ENCODE results near the gene ZDHHC7. TPM values are rescaled to one million over a fixed set of nuclear protein-coding genes. Genes with fewer than 3 reads are reported as not detected.
A peak's percentile ranks its signal among the peaks of the same experiment; 100 is the strongest.

Gene ZDHHC7
- total and polyA plus RNA-seq, 9 of the 15 experiments (the other 6 are each of a cell fraction or from before 2014, with no cell fraction given) = 1.7 to 49.7 (median 37.4) TPM

DNA sequence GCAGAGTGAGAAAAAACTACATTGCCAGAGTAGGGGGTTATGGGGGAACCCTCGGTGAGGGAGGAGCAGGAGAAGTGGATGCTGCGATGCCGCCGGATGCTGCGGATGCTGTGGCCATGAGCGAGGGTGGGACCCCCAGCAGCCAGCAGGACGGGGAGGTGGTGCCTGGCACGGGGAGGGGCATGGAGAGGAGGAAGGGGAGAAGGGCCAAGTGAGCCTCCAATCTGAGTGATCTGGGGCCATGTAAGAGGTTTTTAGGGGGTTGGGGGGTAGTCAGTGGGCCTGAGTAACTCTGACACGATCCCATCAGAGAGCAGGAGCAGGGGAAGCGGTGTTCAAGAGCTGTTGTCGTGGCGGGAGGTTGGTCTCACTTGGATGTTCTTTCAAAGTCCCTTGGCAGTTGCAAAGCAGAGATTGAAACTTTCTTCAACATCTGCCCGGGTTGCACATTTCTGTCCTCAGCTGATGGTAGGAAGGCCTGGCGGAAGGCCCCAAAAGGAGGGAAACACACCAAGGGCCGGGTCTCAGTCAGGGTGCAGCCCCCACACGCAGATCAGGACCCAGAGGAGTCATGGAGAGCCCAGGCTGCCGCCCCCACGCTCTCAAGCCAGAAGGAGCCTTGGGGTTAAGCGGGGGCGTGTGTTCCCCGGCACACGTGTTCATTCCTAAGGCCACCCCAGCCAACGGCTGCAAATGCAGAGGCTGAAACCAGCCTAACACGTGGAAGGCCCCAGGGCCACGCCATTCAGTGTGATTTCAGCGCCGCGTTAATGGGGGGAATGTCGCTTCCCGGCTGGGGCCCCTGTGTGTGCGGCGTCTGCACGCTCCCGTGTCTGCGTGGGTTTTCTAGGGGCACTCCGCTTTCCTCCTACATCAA lies 81.7 kb downstream of the ZDHHC7 start (continued):
- TF ChIP-seq, protein P1, sequence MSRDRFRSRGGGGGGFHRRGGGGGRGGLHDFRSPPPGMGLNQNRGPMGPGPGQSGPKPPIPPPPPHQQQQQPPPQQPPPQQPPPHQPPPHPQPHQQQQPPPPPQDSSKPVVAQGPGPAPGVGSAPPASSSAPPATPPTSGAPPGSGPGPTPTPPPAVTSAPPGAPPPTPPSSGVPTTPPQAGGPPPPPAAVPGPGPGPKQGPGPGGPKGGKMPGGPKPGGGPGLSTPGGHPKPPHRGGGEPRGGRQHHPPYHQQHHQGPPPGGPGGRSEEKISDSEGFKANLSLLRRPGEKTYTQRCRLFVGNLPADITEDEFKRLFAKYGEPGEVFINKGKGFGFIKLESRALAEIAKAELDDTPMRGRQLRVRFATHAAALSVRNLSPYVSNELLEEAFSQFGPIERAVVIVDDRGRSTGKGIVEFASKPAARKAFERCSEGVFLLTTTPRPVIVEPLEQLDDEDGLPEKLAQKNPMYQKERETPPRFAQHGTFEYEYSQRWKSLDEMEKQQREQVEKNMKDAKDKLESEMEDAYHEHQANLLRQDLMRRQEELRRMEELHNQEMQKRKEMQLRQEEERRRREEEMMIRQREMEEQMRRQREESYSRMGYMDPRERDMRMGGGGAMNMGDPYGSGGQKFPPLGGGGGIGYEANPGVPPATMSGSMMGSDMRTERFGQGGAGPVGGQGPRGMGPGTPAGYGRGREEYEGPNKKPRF (IDR thresholded peaks at IDR 0.05; ENCODE audit: low read depth, low read length) = no peak
- TF ChIP-seq, protein P2, sequence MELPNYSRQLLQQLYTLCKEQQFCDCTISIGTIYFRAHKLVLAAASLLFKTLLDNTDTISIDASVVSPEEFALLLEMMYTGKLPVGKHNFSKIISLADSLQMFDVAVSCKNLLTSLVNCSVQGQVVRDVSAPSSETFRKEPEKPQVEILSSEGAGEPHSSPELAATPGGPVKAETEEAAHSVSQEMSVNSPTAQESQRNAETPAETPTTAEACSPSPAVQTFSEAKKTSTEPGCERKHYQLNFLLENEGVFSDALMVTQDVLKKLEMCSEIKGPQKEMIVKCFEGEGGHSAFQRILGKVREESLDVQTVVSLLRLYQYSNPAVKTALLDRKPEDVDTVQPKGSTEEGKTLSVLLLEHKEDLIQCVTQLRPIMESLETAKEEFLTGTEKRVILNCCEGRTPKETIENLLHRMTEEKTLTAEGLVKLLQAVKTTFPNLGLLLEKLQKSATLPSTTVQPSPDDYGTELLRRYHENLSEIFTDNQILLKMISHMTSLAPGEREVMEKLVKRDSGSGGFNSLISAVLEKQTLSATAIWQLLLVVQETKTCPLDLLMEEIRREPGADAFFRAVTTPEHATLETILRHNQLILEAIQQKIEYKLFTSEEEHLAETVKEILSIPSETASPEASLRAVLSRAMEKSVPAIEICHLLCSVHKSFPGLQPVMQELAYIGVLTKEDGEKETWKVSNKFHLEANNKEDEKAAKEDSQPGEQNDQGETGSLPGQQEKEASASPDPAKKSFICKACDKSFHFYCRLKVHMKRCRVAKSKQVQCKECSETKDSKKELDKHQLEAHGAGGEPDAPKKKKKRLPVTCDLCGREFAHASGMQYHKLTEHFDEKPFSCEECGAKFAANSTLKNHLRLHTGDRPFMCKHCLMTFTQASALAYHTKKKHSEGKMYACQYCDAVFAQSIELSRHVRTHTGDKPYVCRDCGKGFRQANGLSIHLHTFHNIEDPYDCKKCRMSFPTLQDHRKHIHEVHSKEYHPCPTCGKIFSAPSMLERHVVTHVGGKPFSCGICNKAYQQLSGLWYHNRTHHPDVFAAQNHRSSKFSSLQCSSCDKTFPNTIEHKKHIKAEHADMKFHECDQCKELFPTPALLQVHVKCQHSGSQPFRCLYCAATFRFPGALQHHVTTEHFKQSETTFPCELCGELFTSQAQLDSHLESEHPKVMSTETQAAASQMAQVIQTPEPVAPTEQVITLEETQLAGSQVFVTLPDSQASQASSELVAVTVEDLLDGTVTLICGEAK (IDR thresholded peaks at IDR 0.05) = no peak
- TF ChIP-seq, protein P2 (CRISPR knock-in tag; IDR thresholded peaks at IDR 0.05) = no peak
- TF ChIP-seq SMARCC2 (IDR thresholded peaks at IDR 0.05; ENCODE audit: low read depth) (no peak), FOXJ2 (tag; IDR thresholded peaks at IDR 0.05) (no peak), NFIC (IDR thresholded peaks at IDR 0.05) (no peak; the same call in none of the 2 replicates), POLR3G (IDR thresholded peaks at IDR 0.05; ENCODE audit: extremely low read depth, insufficient read length, insufficient replicate concordance) (no peak), HNRNPL (IDR thresholded peaks at IDR 0.05; ENCODE audit: low read depth, low read length) (peak; percentile 87; the same call in 1 of the 2 replicates), HMGN3 (IDR thresholded peaks at IDR 0.05; ENCODE audit: borderline replicate concordance, extremely low read depth, insufficient read length, low read depth, low read length) (no peak), HNRNPLL (IDR thresholded peaks at IDR 0.05; ENCODE audit: low read depth, low read length, poor library complexity, severe bottlenecking) (no peak), GABPB2 (CRISPR knock-in tag; conservative IDR thresholded peaks at IDR 0.05) (no peak), ZNF324 (CRISPR knock-in tag; IDR thresholded peaks at IDR 0.05) (no peak), NELFE (IDR thresholded peaks at IDR 0.05; ENCODE audit: insufficient read depth, insufficient read length) (no peak), RFX5 (IDR thresholded peaks at IDR 0.05; ENCODE audit: low read depth, low read length) (no peak)
- TF ChIP-seq, protein P3, sequence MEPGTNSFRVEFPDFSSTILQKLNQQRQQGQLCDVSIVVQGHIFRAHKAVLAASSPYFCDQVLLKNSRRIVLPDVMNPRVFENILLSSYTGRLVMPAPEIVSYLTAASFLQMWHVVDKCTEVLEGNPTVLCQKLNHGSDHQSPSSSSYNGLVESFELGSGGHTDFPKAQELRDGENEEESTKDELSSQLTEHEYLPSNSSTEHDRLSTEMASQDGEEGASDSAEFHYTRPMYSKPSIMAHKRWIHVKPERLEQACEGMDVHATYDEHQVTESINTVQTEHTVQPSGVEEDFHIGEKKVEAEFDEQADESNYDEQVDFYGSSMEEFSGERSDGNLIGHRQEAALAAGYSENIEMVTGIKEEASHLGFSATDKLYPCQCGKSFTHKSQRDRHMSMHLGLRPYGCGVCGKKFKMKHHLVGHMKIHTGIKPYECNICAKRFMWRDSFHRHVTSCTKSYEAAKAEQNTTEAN (CRISPR knock-in tag; IDR thresholded peaks at IDR 0.05) = peak; percentile 39; the same call in 1 of the 2 replicates

All from K562 (cell line).